Gastrocnemius medialis (tissue), 4 donors: Measurements from ENCODE around the gene DEDD2.

ENCODE experiments used
- POLR2A ChIP-seq, 2 donors: fragments of 450-650 bp; IDR thresholded peaks; one replicate each; pipeline ENCODE4 v1.6.1; 2017; ENCODE audit warnings: antibody characterized with exemption in 2 of 2, mild to moderate bottlenecking in 2 of 2, moderate library complexity in 2 of 2
- TF ChIP-seq, protein P1 (sequence below), 5 experiments: fragments of 450-650 bp in 3 of 5; fragments of 200-600 bp in 2 of 5; sonication (generic) in 2 of 5; IDR thresholded peaks in 4 of 5; conservative IDR thresholded peaks in 1 of 5; 1 replicate in 4 of 5; 2 replicates in 1 of 5; pipeline ENCODE4 v1.5.1; 2016 to 2019; ENCODE audit warnings: antibody characterized with exemption in 5 of 5, mild to moderate bottlenecking in 3 of 5, moderate library complexity in 3 of 5

DNA sequence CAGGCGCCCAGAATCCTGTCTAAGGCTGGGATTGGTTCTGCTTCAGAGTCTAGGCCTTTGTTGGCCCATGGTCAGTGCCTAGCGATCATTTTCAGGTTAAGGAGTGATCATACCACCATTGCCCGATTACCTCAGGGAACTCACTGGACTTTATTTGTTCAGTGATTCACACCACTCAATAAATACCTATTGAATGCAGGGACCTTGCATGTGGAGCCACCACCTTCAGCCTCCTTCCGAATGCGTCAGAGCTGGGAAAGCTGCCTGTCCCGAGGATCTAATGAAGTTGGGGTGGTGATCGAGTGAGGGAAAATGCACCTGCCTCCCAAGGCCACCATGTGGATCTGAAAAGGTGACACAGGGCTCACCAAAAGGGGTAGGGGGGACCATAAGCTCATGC lies 45.2 kb downstream of the DEDD2 start:
- TF ChIP-seq POLR2A (IDR thresholded peaks at IDR 0.05) = no peak
- TF ChIP-seq, protein P1, sequence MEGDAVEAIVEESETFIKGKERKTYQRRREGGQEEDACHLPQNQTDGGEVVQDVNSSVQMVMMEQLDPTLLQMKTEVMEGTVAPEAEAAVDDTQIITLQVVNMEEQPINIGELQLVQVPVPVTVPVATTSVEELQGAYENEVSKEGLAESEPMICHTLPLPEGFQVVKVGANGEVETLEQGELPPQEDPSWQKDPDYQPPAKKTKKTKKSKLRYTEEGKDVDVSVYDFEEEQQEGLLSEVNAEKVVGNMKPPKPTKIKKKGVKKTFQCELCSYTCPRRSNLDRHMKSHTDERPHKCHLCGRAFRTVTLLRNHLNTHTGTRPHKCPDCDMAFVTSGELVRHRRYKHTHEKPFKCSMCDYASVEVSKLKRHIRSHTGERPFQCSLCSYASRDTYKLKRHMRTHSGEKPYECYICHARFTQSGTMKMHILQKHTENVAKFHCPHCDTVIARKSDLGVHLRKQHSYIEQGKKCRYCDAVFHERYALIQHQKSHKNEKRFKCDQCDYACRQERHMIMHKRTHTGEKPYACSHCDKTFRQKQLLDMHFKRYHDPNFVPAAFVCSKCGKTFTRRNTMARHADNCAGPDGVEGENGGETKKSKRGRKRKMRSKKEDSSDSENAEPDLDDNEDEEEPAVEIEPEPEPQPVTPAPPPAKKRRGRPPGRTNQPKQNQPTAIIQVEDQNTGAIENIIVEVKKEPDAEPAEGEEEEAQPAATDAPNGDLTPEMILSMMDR (IDR thresholded peaks at IDR 0.05 in 4 of 5, conservative IDR thresholded peaks at IDR 0.05 in 1 of 5) = no peak
